Renal pelvis (tissue), 4 donors: ENCODE data around the gene ARL15. TPM values are rescaled to one million over a fixed set of nuclear protein-coding genes. Genes with fewer than 3 reads are reported as not detected.
"Not testable (repeated sequence)": the region's sequence is repeated elsewhere in the genome, so short reads cannot be mapped to it uniquely, and the experiment has no call there.

Experiments
- DNase-seq: peaks from one replicate; pipeline ENCODE4 v3.0.0-alpha.2; 2013
- polyA plus RNA-seq, 3 donors: library from polyadenylated mRNA; unstranded; fragments of 120-200 nt; gene quantifications; one replicate each; pipeline ENCODE4 v1.2.1, GENCODE V29; 2013; ENCODE audit not compliant: insufficient read length in 3 of 3

ARL15 gene
- polyA plus RNA-seq, 3 donors = 27.0 to 29.0 (median 28.0) TPM

DNA sequence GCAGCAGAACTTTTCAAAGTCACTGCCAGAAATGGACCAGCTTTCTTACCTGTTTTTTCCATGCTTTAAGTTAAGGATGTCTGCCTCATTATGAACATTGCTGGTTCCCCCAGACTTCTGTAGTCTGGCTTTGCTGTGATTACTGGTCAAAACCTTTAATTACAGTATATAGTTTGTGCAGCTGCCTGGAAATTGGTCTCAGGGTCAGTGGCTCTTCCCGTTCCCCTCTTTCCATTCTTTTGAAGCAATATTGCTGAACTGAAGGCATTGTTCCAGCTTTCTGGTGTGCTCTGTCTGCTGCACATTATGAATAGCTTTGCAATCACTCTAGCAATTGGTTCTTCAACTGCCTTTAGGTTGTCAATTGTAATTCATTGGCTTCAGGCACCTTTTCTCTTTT is 206.5 kb downstream of the ARL15 start:
- DNase-seq = no peak

DNA sequence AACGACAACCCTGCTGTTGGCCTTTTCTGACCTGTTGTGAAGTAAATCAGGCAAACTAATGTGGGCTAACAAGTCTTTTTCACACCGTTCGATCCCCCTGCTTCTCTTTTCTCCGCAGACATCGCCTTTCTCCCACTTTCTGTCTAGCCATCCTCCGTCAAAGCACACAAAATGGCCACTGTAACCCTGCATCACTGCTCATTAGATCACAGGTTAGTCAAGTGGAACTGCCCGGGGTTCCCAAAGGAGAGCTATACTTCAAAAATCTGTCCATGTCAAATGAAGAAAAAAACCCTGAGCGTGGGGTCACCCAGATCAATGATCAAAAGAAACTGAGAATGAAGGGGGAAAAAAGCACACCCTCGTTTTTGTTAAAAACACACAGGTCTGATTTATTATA is 212.1 kb downstream of the ARL15 start:
- peak; percentile 42 for DNase-seq

DNA sequence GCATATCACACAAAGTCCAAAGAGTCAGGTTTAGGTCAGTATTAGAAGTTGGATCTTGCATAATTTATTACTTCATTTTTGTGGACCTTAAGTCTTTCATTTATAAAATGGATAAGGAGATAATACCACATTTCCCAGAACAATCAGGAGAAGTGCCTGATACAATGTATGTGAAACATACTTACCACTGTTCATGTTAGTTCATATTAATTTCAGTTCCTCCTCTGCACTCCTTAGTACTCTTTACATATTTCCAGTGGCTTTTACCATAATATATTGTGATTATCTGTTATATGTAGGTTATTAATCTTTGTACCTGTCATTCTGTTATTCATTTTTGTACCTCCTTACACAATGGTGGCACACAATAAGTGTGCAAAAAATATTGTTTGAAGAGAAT is 214.4 kb downstream of the ARL15 start:
- no peak for DNase-seq

DNA sequence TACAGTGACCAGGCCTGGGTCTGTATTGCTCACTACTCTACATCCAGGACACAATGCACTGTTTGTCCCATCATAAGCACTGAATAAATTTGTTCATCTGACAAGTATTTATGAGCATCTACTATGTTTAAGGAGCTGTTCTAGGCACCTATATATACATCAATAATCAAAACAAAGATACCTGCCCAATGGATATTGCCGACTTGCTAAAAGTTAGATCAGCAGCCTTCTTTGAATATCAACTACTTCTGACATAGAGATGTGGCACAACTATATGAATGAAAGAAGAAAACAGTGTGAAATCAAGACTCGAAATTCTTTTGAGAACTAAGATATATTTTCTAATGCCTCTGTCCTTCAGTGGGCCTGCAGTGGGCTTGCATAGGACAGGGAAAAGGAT is 215.7 kb downstream of the ARL15 start:
- no peak for DNase-seq

DNA sequence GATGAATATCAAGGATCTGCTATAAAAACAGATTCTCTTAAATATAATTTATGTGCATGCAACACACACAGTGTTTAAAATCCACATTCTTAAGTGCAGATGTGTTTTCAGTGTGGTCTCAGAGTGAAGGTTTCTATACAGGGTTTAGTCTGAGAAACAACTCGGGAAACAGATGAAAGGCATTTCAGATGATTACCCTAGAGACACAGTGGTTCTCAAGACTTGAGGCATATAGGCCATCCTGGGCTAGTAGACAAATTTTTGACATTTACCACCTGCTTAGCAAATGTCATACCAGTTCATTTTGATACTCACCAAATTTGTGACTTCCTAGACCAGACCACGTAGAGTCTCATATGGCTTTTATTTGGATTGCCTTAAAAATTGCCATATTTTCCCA is 216.5 kb downstream of the ARL15 start:
- DNase-seq = no peak

DNA sequence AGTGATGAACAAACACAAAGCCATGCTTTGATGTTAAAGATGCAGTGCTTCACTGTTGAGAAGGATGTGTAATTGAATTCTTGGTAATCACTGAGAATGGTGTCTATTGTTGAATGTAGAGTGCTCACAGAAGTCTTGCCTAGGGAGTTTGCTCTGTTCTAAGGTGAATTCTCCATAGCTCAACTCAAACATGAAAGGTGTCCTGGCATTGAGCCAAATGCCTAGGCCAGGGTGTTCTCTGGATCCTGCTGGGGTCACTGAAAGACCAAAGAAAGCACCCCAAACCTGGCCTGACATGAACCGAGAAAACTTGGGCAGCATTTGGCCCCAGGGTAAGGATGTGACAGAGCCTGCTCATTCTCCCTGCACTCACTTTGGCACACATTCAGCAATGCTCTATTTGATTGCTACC is 217.3 kb downstream of the ARL15 start:
- DNase-seq = no peak

DNA sequence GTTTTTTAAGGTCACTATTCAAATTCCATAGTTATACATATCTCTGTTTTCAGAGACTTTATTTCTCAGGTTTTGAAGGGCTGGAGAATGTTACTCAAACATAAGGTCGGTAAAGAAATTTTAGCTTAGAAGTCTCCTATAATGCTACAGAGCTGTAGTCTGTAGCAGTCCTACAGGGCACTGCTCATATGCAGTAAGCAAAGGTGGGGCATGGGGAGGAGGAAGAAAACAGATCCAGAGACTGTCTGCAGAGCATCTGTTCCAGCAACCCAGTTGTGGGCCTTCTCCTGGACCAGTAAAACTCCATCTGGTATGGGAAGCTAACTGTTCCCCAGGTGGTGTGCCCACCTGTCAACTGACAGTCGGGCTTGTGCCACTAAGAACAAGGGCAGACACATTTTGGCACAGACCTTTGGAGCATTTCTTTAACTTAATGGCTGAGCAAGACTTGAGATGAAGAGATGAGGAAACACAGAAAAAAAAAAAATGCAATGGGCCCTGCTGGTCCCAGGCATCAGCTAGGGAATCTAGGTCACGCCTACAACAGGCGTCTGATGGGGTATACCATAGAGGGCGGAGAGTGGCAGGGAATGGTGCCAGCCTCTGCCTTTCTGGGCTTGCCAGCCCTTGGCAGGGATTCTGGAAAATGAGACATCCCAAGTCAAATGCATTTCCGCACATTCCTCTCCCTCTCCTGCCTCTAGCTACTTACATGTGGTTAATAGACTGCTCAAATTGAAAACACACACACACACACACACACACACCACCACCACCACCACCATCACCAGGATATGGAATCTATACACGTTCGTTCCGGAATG is 218.9 kb downstream of the ARL15 start:
- no peak for DNase-seq

DNA sequence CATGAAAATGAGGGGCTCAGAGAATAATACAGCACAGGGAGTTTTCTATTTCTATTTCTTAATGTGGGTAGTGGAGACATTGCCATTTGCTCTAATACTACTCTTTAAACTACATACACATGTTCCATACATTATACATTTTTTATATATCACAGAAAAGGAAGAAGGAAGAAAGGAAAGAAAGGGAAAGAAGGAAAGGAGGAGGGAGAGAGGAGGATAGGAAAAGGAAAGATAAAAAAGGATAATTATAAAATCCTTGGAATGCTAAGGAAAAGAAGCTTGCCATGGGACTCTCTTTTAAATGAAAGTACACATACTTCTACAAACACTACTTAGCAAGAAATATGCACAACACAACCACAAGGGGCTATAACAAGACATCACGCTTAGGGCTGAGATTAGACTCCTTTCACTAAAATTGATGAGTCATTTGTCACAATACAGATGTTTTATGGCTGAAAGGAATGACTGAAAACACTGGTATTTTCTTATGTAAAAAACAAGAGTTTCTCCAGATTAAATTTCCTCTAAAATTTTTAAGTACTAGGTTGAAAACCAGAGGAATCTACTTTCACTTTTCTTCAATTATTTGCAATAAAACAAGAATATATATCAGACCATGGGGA is 219.8 kb downstream of the ARL15 start:
- no peak for DNase-seq

DNA sequence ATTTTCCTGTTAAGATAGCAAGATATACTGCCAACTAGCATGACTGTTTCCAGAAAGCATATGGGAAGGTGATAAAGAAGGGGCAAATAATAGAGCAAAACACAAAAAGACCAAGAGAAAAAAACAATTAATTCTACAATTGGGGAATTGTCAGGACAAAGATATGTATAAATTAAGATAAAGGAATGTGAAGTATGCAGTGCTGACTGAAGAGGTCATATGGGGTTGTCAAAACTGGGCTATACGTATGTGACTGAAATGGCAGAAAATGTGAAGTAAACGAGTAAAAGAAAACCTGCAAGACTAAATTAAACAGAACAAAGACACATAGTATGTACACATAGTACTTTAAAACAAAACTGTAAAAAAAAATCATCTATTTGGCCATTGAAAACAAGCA is 222.3 kb downstream of the ARL15 start:
- no peak for DNase-seq

DNA sequence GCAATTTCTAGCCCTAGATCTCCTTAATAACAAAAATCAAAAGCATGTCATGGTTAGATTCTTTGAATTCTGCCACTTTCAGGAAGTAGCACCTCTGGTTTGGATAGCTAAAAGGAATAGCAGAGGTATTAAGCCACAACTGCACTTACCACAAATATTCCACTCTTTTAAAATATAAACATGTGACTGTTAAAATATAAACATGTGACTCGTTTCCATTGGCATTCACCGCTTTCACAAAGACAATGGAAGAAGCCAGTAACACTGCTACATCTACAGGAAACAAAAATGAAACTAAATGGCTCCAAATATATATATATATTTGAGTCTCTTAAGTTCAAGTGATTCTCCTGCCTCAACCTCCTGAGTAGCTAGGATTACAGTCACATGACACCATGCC is 222.9 kb downstream of the ARL15 start:
- DNase-seq = no peak

DNA sequence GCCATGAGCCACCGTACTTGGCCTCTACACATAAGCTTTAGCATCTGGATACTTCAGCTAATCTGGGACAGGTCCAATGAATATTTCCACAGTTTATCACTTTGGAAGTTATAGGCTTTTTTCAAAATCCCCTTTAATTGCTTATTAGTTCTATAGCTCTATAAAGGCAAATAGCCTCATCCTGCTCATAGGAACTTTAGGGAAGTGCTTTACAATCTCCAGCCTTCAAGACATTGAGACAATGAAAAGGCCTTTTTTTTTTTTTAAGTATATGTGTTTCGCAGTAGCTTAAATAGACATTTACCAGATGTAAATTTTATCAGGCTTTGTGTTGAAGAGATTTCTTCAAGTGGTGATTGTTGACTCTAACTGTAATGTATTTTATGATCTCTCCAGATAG is 224.2 kb downstream of the ARL15 start:
- DNase-seq = no peak

DNA sequence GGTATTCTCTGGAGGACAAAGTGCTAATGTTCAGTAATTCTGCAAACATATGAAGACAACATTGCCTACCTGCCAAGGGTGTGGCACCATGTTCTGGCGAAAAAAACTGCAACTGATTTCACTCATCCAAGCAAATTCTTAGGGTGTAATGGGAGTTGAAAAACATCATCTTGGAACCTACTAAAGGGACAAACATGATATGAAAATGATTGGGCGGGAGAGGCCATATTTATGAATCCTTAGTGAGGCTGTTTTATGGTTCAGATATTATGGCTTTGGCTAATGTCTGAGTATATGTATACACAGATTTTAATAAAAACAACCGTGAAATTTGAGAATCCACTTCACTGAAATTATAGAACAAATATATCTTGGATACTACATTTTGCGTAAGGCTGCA is 225.7 kb downstream of the ARL15 start:
- DNase-seq = no peak

DNA sequence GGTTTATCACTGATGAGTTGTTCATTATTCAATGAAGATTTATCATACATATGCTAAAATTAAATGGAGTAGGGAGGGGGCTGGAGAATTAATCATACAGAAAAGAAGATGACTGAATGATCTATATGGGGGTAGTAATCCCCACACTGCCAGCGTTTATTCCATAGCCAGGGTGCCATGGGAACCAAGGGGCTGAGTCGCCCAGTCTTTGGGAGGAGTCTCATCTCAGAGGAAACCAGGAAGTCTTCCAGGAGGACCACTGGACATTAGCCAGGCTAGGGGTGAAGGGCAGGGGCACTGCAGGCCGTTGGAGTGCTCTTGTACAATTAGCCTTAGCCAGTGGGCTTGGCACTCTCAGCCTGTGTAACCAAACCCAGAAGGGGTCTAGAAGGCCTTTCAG is 226.5 kb downstream of the ARL15 start:
- no peak for DNase-seq

DNA sequence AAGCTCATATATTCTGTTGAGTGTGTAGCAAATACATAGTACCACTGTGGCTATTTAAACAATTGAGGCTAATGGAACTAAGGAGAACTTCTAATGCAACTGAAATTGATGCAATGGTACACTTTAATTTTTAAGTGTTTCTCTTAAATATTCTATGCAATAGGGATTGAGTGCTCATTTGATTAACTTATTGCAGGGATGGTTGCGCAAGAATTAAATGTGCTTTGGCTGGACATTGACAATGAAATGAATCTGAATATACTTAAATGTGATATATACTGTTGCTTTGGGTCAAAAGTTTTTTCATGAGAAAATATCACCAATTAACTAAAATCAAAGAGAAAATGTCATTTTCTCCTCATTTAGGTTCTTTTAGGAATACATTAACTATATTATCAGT is 227.1 kb downstream of the ARL15 start:
- no peak for DNase-seq

DNA sequence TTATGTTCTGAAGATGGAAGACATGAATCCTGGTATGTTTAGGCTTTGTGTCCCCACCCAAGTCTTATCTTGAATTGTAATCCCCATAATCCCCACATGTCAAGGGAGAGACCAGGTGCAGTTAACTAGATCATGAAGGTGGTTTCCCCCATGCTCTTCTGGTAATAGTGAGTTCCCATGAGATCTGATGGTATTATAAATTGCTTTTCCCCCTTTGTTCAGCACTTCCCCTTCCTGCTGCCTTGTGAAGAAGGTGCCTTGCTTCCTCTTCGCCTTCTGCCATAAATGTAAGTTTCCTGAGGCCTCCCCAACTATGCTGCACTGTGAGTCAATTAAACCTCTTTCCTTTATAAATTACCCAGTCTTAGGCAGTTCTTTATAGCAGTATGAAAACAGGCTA is 229.0 kb downstream of the ARL15 start:
- no peak for DNase-seq

DNA sequence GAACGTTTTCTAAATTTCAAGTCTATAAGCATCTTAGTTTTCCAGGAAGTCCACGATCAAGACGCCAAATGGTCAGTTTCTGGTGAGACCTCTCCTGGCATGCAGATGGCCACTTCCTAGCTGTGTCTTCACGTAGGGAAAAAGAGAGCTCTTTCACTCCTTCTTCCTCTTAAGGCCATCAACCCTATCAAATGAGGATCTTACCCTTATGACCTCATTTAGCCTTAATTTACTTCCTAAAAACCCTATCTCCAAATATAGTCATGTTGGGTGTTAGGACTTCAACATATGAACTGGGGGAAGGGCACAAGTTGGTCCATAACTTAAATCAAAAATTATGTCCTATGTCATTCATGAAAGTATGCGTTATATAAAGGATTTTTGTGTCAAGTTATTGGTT is 229.5 kb downstream of the ARL15 start:
- DNase-seq = no peak

DNA sequence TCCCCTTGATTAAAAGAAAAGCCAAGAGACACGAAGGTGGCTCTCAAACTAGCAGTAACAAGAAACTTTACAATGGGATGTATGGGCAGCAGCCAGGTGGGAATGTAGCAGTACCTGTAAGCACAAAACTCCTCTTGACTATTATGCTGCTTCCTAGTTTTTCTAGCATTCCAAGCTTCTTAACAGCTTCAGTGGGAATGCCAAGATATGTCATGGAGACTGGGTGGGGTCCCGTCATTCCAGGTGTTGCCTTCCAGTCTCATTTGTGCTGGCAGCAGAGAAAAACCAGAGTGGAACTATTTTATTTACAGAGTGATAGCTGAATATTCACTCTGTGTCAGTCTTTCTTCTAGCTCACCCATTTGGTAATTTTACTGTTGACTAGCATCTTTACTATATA is 236.6 kb downstream of the ARL15 start:
- no peak for DNase-seq

DNA sequence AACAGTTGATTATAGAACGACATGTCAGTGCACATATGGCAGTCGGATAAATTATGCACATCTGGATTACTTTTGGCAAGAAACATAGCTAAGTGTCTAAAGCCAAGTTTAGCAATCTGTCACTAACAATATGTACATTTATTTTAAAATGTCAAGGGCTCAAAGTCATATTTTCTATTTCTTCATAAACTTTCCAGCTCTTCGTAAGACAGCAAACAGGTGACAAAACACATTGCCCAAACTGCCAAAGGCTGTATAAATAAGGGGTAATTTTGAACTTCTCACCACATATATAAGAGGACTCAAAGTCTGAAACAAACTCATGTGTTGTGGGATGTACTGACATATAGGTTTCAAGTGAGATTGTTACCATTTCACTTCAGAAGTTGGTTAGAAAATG is 237.2 kb downstream of the ARL15 start:
- no peak for DNase-seq

DNA sequence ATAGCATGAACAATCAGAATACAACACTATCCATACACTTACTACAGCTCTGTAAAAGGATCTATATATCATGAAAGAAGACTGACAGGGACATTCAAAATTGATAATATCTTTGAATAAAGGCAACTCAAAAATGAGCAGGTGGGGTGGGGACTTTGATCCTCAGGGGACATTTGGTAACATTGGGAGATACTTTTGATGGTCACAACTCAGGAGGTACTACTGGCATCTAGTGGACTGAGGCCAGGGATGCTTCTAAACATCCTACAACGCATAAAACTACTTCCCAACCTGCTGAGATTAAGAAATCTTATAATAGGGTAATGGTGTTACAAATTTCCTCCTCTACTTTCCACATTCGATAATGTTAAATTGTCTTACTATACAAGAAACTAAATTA is 243.9 kb downstream of the ARL15 start:
- DNase-seq = no peak

DNA sequence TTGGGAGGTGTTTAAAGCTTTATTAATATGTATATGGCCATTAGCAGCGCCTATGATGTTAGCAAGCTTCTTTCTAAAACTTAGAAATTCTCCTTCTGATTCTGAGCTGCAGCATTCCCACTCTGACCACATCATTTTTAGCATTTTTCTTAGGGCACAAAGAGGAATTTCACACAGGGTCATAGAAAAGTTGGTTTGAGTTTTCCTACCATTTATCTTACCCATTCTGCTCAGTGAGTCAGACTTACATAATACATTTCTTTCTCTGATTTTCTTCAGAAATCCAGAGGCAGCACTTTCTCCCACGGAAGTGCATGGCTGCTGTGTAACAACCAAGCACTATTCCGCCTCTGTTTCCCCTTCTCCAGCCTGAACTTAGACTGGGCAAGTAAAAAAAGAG is 246.6 kb downstream of the ARL15 start:
- DNase-seq = no peak

DNA sequence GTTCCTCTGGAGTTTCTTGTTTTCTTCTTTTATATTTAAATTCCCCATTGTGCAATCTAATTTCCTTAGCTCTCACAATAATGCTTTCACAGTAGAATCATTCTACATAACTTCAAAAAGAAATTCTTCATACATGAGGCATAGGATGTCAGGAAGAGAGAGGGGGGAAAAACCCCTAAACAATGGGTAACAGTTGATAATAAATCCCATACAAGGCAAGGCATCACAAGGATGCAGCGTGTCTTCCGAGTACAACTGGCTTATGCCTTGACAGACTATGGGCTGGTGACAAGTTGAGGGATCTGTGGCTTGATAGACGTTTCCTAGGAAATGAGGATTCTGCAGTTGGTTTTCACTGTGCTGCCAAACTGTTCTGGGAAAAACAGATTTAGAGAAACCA is 247.4 kb downstream of the ARL15 start:
- DNase-seq = no peak

DNA sequence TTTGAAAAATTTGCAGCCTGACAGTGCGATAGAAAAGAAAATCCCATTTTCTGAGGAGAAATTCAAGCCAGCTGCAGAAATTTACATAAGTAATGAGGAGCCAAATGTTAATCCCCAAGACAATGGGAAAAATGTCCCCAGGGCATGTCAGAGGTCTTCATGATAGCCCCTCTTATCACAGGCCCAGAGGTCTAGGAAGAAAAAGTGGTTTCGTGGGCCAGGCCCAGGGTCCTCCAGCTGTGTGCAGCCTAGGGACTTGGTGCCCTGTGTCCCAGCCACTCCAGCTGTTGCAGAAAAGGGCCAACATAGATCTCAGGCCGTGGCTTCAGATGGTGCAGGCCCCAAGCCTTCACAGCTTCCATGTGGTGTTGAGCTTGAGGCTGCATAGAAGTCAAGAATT is 249.5 kb downstream of the ARL15 start:
- DNase-seq = not testable (repeated sequence)

DNA sequence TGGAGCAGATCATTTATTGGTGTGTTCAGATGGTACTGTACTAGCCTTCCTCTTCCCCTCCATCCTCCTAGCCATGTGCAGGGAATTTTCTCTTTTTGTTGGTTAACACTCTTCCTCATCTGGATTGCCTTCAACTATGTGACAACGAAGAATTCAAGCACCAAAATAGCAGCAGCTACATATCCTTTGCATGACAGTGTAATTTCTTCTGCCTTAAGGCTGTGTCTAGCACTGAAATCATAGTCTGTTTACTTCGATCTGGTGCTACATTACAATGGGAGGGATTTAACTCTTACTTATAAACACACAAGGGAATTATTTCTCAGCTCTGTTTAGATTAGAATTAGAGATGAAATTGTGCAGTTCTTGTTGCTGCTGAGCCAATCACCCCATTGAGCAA is 260.4 kb downstream of the ARL15 start:
- no peak for DNase-seq

DNA sequence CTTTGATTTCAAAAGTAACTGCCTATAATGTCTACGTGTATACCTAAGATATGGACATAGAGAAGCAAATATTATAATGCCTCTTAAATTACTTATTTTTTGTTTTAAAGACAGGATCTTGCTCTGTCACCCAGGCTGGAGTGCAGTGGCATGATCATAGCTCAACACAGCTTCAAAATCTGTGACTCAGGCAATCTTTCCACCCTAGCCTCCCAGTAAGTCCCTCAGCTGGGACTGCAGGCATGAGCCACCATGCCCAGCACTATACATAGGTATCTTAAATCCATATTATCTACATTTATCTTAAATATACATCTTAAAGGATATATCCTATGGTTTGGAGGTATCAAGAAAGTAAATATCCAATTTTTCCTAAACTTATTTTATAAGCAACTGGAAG is 261.2 kb downstream of the ARL15 start:
- DNase-seq = no peak
